ENCODE measurements around the gene OSBPL5.

DNA sequence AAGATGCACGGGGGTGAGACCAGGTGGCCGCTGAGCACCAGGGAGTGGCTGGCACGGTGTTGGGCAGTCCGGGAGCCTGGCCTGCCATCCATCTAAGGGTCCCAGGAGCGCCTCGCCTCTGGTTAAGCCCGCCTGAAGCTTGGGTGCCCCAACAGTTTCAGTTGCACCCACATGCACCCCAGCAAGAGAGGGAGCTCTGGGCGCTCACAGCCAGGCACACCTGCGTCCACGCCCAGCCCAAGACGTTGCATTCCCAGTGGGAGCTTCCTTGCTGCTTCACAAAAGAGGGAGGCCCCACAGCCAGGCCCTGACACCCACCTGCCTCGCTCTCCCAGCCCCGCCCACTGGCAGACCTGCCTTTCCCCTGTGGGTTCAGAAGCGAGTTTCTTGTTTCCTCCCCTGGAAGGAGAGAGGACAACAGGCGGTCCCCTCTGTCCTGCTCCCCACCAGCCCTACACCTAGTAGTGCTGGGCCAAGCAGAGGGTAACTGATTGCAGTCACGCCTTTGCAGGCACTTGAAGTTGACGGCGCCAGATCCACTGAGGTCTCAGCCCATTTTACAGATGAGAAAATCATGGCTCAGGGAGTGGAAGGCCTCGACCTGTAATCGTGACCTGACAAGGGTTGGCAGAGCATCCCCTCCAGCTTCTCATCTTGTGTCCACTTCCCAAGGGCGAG lies 35.4 kb downstream of the OSBPL5 start:
- TF ChIP-seq POLR2AphosphoS5 (IDR thresholded peaks at IDR 0.05) (no peak), EP300 (IDR thresholded peaks at IDR 0.05) (no peak), POLR2A (IDR thresholded peaks at IDR 0.05; ENCODE audit: low read depth) (no peak)
